DMS153 treated with DMSO at 0.1 percent for 48 hours (cell line): ENCODE results near the gene GTF3C5.
"Not testable (repeated sequence)": the region's sequence is repeated elsewhere in the genome, so short reads cannot be mapped to it uniquely, and the experiment has no call there.

Source experiments
- DNase-seq: peaks from one replicate; lab custom pipeline; 2025; ENCODE audit not compliant: unreplicated experiment; lab: John Stamatoyannopoulos, UW

The GTF3C5 gene

GRCh38 chr9:132996526-132996925 is 34.3 kb upstream of the GTF3C5 start:
- DNase-seq = no peak

GRCh38 chr9:132997591-132997990 is 33.2 kb upstream of the GTF3C5 start:
- no peak for DNase-seq

GRCh38 chr9:132998221-132998620 is 32.6 kb upstream of the GTF3C5 start:
- DNase-seq = not testable (repeated sequence)

- no peak for DNase-seq
Observed at GRCh38 chr9:132998831-132999635, 31.8 kb upstream of the GTF3C5 start.

- DNase-seq = no peak
Observed at GRCh38 chr9:133002147-133003070, 28.4 kb upstream of the GTF3C5 start.

- DNase-seq = no peak
Observed at GRCh38 chr9:133003071-133003461, 27.7 kb upstream of the GTF3C5 start.

GRCh38 chr9:133003671-133004090 is 27.1 kb upstream of the GTF3C5 start:
- DNase-seq = no peak

GRCh38 chr9:133004091-133004998 is 26.5 kb upstream of the GTF3C5 start:
- no peak for DNase-seq

- no peak for DNase-seq
Observed at GRCh38 chr9:133004999-133005760, 25.6 kb upstream of the GTF3C5 start.

- DNase-seq = no peak
Observed at GRCh38 chr9:133005957-133006356, 24.8 kb upstream of the GTF3C5 start.

GRCh38 chr9:133006731-133007352 is 24.0 kb upstream of the GTF3C5 start:
- DNase-seq = no peak

GRCh38 chr9:133008406-133008805 is 22.4 kb upstream of the GTF3C5 start:
- DNase-seq = no peak

GRCh38 chr9:133008824-133009223 is 22.0 kb upstream of the GTF3C5 start:
- DNase-seq = no peak

GRCh38 chr9:133009906-133010582 is 20.8 kb upstream of the GTF3C5 start:
- no peak for DNase-seq

GRCh38 chr9:133014696-133015095 is 16.1 kb upstream of the GTF3C5 start:
- DNase-seq = no peak

GRCh38 chr9:133023117-133023890 is 7.5 kb upstream of the GTF3C5 start:
- no peak for DNase-seq

GRCh38 chr9:133026426-133026825 is 4.4 kb upstream of the GTF3C5 start:
- DNase-seq = no peak

GRCh38 chr9:133027134-133027533 is 3.7 kb upstream of the GTF3C5 start:
- no peak for DNase-seq
